Measurements from ENCODE around the gene ADAMTSL3. TPM values are rescaled to one million over a fixed set of nuclear protein-coding genes. Genes with fewer than 3 reads are reported as not detected.

The ADAMTSL3 gene
- total RNA-seq, 1 donor from 2014 or later = 0.07 TPM

DNA sequence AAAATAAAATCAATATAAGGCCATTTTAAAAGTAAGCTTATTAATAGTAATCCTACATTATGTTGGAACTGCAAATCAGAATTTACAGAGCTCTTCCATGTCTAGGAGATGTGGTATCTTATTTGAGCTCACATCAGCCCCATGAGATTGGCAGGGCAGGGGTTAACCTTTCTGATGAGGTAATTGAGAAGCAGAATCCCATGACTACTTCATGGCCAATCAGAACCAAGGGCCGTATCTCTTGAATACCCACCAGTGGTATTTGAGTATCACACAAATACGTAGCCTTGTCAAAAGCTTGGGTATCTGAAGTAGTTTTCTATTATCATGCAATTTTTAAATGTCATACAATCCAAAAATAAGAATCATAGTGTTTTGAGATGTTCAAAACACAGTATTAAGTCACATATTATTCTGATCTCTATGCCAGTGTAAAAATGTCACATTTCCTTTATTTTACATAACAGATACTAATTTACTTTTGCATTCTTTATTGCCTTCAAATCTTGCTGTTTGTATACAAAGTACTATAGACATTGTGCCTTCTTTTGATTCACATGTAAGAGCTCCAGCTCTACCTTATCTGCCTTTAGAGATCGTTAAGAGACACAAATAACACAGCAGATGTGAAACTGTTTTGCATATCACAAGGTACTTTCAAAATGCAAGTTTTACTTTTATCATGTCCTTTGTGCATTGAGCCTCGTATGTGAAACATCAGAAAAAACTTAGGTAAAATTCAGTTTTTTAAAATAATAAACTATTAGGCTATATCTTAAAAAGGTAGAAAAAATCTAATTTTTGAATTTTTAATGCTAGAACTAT, 329.9 kb downstream of the ADAMTSL3 start:
- Mint-ChIP-seq H3K9me3 (peaks cover 5% of the 10 kb centered on the region), H3K4me3 (no peak overlapping the region), H3K27ac (ENCODE audit: unreplicated experiment) (no peak overlapping the region), H3K27me3 (ENCODE audit: low read depth) (no peaks in the 10 kb centered on the region), H3K4me1 (no peaks in the 10 kb centered on the region), H3K36me3 (ENCODE audit: low read depth) (no peaks in the 10 kb centered on the region)
- no peak for DNase-seq (ENCODE audit: low read depth, low spot score)
- TF ChIP-seq, protein P1, sequence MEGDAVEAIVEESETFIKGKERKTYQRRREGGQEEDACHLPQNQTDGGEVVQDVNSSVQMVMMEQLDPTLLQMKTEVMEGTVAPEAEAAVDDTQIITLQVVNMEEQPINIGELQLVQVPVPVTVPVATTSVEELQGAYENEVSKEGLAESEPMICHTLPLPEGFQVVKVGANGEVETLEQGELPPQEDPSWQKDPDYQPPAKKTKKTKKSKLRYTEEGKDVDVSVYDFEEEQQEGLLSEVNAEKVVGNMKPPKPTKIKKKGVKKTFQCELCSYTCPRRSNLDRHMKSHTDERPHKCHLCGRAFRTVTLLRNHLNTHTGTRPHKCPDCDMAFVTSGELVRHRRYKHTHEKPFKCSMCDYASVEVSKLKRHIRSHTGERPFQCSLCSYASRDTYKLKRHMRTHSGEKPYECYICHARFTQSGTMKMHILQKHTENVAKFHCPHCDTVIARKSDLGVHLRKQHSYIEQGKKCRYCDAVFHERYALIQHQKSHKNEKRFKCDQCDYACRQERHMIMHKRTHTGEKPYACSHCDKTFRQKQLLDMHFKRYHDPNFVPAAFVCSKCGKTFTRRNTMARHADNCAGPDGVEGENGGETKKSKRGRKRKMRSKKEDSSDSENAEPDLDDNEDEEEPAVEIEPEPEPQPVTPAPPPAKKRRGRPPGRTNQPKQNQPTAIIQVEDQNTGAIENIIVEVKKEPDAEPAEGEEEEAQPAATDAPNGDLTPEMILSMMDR (conservative IDR thresholded peaks at IDR 0.05) = no peak

DNA sequence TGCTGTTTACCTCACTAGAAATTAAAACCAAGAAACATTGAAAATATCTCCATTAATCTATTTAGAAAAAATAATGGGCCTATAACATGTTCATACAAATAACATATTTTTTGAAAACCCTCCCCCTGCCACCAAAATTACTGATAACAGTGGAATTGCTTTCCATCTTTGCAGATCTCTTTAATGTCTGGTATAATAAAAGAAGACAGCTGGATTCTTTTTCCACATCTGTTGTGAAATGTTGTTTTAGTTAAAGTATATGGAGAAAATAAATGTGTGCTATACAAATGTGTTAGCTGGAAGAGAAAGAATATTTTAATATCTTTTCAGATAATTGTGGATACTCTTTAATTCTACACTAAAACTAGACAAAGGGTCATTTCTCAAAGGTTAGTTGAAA, 330.7 kb downstream of the ADAMTSL3 start:
- TF ChIP-seq, protein P1 (conservative IDR thresholded peaks at IDR 0.05) = no peak
- no peaks in the 10 kb centered on the region for H3K4me1 Mint-ChIP-seq
- H3K27me3 Mint-ChIP-seq (ENCODE audit: low read depth) = no peaks in the 10 kb centered on the region
- H3K36me3 Mint-ChIP-seq (ENCODE audit: low read depth) = no peaks in the 10 kb centered on the region
- DNase-seq (ENCODE audit: low read depth, low spot score) = no peak
- no peak overlapping the region for H3K27ac Mint-ChIP-seq (ENCODE audit: unreplicated experiment)
- H3K4me3 Mint-ChIP-seq = no peak overlapping the region
- H3K9me3 Mint-ChIP-seq = peaks cover 2% of the 10 kb centered on the region

DNA sequence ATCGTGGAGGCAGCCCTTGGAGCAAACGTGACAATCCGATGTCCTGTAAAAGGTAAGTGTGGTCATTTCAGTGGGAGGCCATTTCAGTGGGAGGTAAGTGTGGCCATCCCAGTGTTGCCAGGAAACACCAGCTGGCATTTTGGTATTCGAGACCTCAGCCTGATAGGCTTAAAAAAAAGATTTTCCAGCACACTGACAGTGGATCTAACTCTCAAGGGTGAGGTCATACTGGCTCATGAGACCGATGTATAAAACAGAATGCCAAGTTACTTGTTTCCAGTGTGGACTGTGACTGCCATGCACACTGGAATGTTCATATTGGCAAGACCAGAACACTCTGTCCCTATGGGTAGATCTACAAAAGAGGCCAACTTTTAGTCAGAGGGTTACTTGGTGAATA, 337.2 kb downstream of the ADAMTSL3 start:
- TF ChIP-seq, protein P1 (conservative IDR thresholded peaks at IDR 0.05) = no peak
- no peaks in the 10 kb centered on the region for H3K27me3 Mint-ChIP-seq (ENCODE audit: low read depth)
- H3K36me3 Mint-ChIP-seq (ENCODE audit: low read depth) = no peaks in the 10 kb centered on the region
- no peak overlapping the region for H3K27ac Mint-ChIP-seq (ENCODE audit: unreplicated experiment)
- H3K9me3 Mint-ChIP-seq = no peaks in the 10 kb centered on the region
- no peak for DNase-seq (ENCODE audit: low read depth, low spot score)
- no peak overlapping the region for H3K4me3 Mint-ChIP-seq
- H3K4me1 Mint-ChIP-seq = no peaks in the 10 kb centered on the region

DNA sequence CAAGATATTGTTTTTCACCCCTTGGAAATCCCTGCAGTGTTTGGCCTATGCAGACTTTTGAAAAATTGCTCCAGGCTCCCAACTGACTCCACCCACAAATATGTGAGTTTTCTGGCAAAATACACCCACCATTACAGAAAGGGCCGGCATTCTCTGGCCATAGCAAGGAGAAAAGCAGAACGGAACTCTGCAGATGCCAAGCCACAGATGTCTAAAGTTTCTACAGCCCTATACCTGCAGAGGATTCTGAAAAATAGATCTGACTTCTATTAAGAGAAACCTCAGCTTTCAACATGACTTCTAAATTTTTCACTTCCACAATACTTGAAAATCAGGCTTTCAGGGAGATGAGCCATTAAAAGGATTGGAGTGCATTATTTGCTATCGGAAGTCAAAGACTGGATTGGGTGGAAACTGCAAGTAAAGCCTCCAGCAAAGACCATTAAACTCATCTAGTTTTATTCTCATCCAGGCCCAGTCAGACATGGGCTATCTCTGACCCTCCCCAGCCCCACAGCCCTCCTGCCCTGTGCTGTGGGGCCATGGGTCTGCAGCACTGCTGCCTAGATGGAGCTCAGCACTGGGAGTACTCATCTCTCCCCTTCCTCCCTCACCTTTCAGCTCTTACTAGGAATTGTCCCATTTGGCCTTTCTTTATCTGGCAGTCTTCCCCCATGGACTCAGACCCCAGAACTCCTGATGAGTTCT, 338.6 kb downstream of the ADAMTSL3 start:
- Mint-ChIP-seq H3K27ac (ENCODE audit: unreplicated experiment) (no peak overlapping the region), H3K9me3 (peaks cover 3% of the 10 kb centered on the region), H3K27me3 (ENCODE audit: low read depth) (no peaks in the 10 kb centered on the region), H3K36me3 (ENCODE audit: low read depth) (no peaks in the 10 kb centered on the region), H3K4me1 (no peaks in the 10 kb centered on the region), H3K4me3 (no peak overlapping the region)
- no peak for DNase-seq (ENCODE audit: low read depth, low spot score)
- TF ChIP-seq, protein P1 (conservative IDR thresholded peaks at IDR 0.05) = no peak

DNA sequence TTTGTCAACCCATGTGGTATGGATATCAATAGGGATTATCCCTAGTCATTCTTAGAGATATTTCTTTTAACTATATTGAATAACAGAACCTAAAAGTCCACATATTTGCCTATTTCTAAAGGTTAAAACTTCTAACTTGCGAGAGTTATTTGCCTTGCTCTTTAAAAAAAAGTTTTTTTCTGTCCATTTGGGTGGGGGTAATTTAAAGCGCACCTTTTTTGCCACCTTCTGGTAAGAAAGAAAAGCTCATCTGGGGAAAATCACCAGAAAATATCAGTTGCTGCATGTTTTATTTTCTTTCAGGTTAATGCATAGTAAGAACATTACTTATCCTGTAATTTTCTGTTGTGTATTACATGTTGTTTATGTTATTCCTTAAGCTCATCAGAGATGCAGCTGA, 339.7 kb downstream of the ADAMTSL3 start:
- Mint-ChIP-seq H3K36me3 (ENCODE audit: low read depth) (no peaks in the 10 kb centered on the region), H3K9me3 (peaks cover 3% of the 10 kb centered on the region), H3K4me1 (no peaks in the 10 kb centered on the region), H3K27me3 (ENCODE audit: low read depth) (no peaks in the 10 kb centered on the region), H3K4me3 (no peak overlapping the region), H3K27ac (ENCODE audit: unreplicated experiment) (no peak overlapping the region)
- no peak for DNase-seq (ENCODE audit: low read depth, low spot score)
- TF ChIP-seq, protein P1 (conservative IDR thresholded peaks at IDR 0.05) = no peak

Data from neural crest cell (in vitro differentiated cells).